ENCODE measurements around the gene NMRK1.

- no peak for TF ChIP-seq CTCF (IDR thresholded peaks at IDR 0.05)
- no peak for TF ChIP-seq POLR2A (IDR thresholded peaks at IDR 0.05)
- TF ChIP-seq POLR2AphosphoS5 (IDR thresholded peaks at IDR 0.05; ENCODE audit: insufficient read depth in 1 of 2, low read depth in 1 of 2), result no peak
Measured at GRCh38 chr9:75121914-75122558, 34.1 kb upstream of the NMRK1 start.
